K562 treated with DMSO at 1 percent for 4 hours (cell line): Measurements from ENCODE around the gene GMCL1. TPM values are rescaled to one million over a fixed set of nuclear protein-coding genes. Genes with fewer than 3 reads are reported as not detected.

Source experiments
- total RNA-seq: library from RNA; unstranded; fragments of 300-600 nt; gene quantifications from 2 replicates; pipeline ENCODE4 v1.2.3, GENCODE V29; 2022; ENCODE audit not compliant: insufficient read depth

Gene GMCL1
- total RNA-seq = 10.1 and 10.6 TPM in 2 replicates

GRCh38 chr2:69829256-69830044 is at the start of gene GMCL1:
GMCL1 (plus strand) TSS chr2:69829660; CDS start chr2:69829893, 233 bp downstream.

GRCh38 chr2:69893684-69894551 is 64.5 kb downstream of the GMCL1 start, which contains the start of gene SNRNP27:
SNRNP27 (plus strand) TSS chr2:69893956; CDS start chr2:69893985, 29 bp downstream.

GRCh38 chr2:69914950-69915945 is 85.8 kb downstream of the GMCL1 start, which contains the start of gene MXD1:
MXD1 (plus strand) TSS chr2:69915109; CDS start chr2:69915331, 222 bp downstream.

Other genes with a start within 250 kb of the GMCL1 start
- gene AAK1, start 185.9 kb upstream of the GMCL1 start, total RNA-seq = 15.8 and 16.0 TPM in 2 replicates
- gene ANXA4, start 87.5 kb upstream of the GMCL1 start, total RNA-seq = 11.9 TPM in 2 replicates
- 30.0 and 39.0 TPM in 2 replicates for gene SNRNP27, start 64.3 kb downstream of the GMCL1 start, total RNA-seq
- gene MXD1, start 85.4 kb downstream of the GMCL1 start, total RNA-seq = 12.4 and 15.3 TPM in 2 replicates
- 0.75 and 1.8 TPM in 2 replicates for gene ASPRV1, start 132.0 kb downstream of the GMCL1 start, total RNA-seq